Epithelial cell of esophagus (primary cell): ENCODE results near the gene CPXM1.

ENCODE experiments used
- DNase-seq: peaks from one replicate; pipeline ENCODE4 v3.0.0; 2010; ENCODE audit warnings: low read depth
- H3K4me3 ChIP-seq: 2 replicates; pipeline ENCODE4 v1.5.1; 2011; ENCODE audit warnings: mild to moderate bottlenecking, low read length, control low read depth
- CTCF ChIP-seq: IDR thresholded peaks from 2 replicates; pipeline ENCODE4 v1.5.1; 2011; ENCODE audit warnings: low read depth, mild to moderate bottlenecking, low read length, control low read depth, inconsistent platforms; ENCODE audit not compliant: insufficient read depth; ENCODE audit errors: missing control alignments

CPXM1 gene

GRCh38 chr20:2762578-2763131 is 37.8 kb downstream of the CPXM1 start:
- H3K4me3 ChIP-seq: no peak overlapping the region
- TF ChIP-seq CTCF: no peak
- no peak for DNase-seq

- DNase-seq: no peak
- no peak overlapping the region for H3K4me3 ChIP-seq
- TF ChIP-seq CTCF: no peak
These were observed 38.5 kb downstream of the CPXM1 start for GRCh38 chr20:2761885-2762284.

DNA sequence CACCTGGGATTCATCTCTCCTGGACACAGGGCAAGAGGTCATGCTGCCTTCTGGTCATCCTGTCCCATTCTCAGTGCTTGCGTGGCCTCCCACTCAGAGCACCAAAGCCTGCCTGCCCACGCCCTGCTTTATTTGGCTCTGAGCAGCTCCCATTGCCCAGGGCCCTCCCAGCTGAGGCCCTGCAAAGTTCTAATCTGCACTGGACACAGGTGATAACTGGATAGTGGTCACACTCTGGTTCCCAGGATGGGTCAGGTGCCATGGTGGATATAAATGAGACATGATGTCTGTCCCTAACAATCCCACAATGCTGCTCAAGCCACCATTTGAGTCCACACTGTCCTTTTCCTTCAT is 39.5 kb downstream of the CPXM1 start:
- TF ChIP-seq CTCF: no peak
- no peak for DNase-seq
- no peak overlapping the region for H3K4me3 ChIP-seq

- TF ChIP-seq CTCF: no peak
- no peak overlapping the region for H3K4me3 ChIP-seq
- DNase-seq: no peak
These were observed 40.0 kb downstream of the CPXM1 start for GRCh38 chr20:2760297-2760951.

GRCh38 chr20:2759603-2760296 is 40.7 kb downstream of the CPXM1 start:
- TF ChIP-seq CTCF: no peak
- H3K4me3 ChIP-seq: no peak overlapping the region
- no peak for DNase-seq

- DNase-seq: no peak
- TF ChIP-seq CTCF: no peak
- H3K4me3 ChIP-seq: no peak overlapping the region
These were observed 41.3 kb downstream of the CPXM1 start for GRCh38 chr20:2759143-2759542.
